ENCODE results near the gene ATP5MG. TPM values are rescaled to one million over a fixed set of nuclear protein-coding genes. Genes with fewer than 3 reads are reported as not detected.
A peak's percentile ranks its signal among the peaks of the same experiment; 100 is the strongest.
"Not testable (repeated sequence)": the region's sequence is repeated elsewhere in the genome, so short reads cannot be mapped to it uniquely, and the experiment has no call there.

ATP5MG gene
- total RNA-seq, 2 experiments from 2014 or later, result 275 to 298 TPM

DNA sequence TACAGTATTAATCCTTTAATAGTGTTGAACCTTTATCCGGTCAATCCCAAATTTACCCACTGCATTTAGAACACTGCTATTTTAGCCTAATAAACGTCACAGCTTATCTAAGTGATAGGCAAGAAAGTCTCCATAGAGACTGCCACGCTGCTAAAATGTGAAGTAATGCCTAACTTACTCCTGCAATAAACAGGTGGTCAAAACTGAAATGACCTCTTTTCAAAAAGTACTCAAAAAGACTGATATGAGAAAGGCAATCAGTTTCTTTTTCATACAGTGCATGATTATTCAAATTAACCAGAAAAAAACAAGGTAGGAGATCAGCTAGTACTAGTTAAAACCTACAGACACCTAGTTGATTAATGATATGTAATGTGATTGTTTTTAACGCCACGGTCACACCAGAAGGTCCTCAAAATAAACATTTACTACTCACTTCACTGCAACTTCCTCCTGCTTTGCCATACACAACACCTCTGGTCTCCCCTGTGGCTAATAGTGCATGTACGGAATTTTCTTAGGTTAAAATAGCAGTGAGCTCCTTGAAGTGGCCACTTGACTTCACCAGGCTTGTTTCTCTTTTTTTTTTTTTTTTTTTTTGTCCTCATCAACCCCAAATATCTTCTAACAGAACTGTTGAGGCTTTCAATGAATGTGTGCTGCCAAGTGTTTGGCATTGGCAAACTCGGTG lies 8.8 kb downstream of the ATP5MG start:
- H3K36me3 Mint-ChIP-seq (ENCODE audit: low read depth), result peaks cover 50% of the 10 kb centered on the region
- H3K27me3 Mint-ChIP-seq (ENCODE audit: low read depth), result no peaks in the 10 kb centered on the region
- no peak overlapping the region for H3K27ac Mint-ChIP-seq
- H3K9me3 Mint-ChIP-seq (ENCODE audit: insufficient read depth), result no peaks in the 10 kb centered on the region
- ChIA-PET POLR2A (interaction anchor here (1.7 kb wide), 1 partner anchor 26 kb away, joined by 4 read pairs; the partner anchor contains the start of gene KMT2A), CTCF (interaction anchor here (1.2 to 1.3 kb wide), 2 partner anchors 21 to 80 kb away, joined by 3 read pairs; no protein-coding TSS in a partner anchor)
- H3K4me3 Mint-ChIP-seq, result no peak overlapping the region
- DNase-seq, result no peak
- H3K4me1 Mint-ChIP-seq (ENCODE audit: low read depth), result peaks cover 16% of the 10 kb centered on the region
- no peak for ATAC-seq

DNA sequence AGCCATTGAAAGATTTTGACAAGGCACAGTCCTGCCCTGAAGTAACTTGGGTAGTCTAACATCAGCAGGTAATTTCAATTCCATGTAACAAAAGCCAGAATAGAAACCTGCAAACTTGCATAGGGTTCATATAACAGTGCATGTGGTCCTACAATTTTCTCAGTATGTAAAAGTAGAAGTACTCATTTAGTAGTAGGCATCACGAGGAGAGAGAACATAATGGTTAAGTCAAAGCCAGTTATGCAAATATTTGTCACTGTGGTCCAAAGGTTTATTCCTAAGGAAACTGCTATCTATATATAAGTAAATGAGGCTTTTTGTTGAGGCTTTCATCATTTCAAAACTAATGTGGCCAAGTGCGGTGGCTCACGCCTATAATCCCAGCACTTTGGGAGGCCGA lies 10.1 kb downstream of the ATP5MG start:
- H3K4me3 Mint-ChIP-seq, result no peak overlapping the region
- H3K27me3 Mint-ChIP-seq (ENCODE audit: low read depth), result no peaks in the 10 kb centered on the region
- no peak for DNase-seq
- peaks cover 11% of the 10 kb centered on the region for H3K4me1 Mint-ChIP-seq (ENCODE audit: low read depth)
- H3K36me3 Mint-ChIP-seq (ENCODE audit: low read depth), result peaks cover 39% of the 10 kb centered on the region
- peak overlapping the region; percentile 48 for H3K27ac Mint-ChIP-seq
- ChIA-PET CTCF (interaction anchor here (0.7 to 1.3 kb wide), 2 partner anchors 20 to 66 kb away, joined by 3 read pairs; no protein-coding TSS in a partner anchor), POLR2A (no interaction called here)
- H3K9me3 Mint-ChIP-seq (ENCODE audit: insufficient read depth), result no peaks in the 10 kb centered on the region
- ATAC-seq, result no peak

DNA sequence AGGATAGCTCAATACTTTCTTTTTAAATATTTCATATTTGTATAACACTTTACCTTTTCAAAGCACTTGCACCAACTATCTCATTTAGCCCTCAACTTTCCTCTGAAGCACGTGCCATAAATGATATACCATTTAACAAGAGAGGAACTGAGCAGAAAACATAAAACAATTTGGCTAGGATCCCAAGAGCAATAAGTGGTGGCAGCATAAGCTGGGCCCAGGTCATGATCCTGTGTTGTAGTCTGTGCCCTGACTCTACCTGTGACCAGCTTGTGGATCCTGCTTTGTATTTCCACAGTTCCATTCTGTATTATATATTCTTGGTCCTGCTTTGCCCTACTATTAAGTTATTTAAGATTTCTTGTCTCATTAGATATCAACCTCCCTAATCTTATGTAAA lies 11.5 kb downstream of the ATP5MG start:
- ATAC-seq (no peak), DNase-seq (no peak)
- ChIA-PET CTCF (interaction anchor here (1.4 to 1.9 kb wide), 2 partner anchors 10 to 27 kb away, joined by 3 to 7 read pairs; no protein-coding TSS in a partner anchor), POLR2A (no interaction called here)
- Mint-ChIP-seq H3K9me3 (ENCODE audit: insufficient read depth) (no peaks in the 10 kb centered on the region), H3K4me1 (ENCODE audit: low read depth) (peaks cover 7% of the 10 kb centered on the region), H3K27ac (no peak overlapping the region), H3K27me3 (ENCODE audit: low read depth) (no peaks in the 10 kb centered on the region), H3K4me3 (no peak overlapping the region), H3K36me3 (ENCODE audit: low read depth) (peaks cover 28% of the 10 kb centered on the region)

DNA sequence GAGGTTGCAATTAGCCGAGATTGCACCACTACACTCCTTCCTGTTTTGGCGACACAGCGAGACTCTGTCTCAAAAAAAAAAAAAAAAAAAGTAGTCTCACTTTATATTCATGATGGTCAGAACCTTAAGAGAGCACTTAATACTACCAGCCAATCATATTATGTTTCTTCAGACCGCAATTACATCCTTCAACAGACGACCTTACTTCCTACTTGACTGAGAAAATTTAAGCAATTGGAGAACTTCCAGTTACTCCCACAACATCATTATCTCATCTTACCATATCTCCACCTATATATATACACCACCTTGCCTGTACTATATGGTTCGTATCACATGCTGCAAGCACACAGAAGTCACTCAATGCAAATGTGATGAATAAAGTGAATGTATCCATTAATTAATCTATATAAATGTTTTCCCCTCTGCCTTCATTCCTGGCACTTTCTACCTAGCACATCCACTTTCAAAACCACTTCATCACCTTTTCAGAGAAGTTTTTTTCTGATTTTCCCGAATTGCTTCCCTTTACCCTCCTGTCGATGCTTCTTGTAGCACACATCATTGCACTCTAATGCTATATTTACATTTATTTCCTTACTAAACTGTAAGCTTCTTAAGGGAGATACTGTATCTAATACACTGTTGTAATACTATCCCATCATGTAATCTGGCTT lies 13.8 kb downstream of the ATP5MG start:
- no peak for DNase-seq
- Mint-ChIP-seq H3K4me1 (ENCODE audit: low read depth) (no peaks in the 10 kb centered on the region), H3K27me3 (ENCODE audit: low read depth) (no peaks in the 10 kb centered on the region), H3K36me3 (ENCODE audit: low read depth) (peaks cover 9% of the 10 kb centered on the region), H3K27ac (no peak overlapping the region), H3K9me3 (ENCODE audit: insufficient read depth) (no peaks in the 10 kb centered on the region), H3K4me3 (no peak overlapping the region)
- no peak for ATAC-seq
- CTCF ChIA-PET, result interaction anchor here (1.6 kb wide), 1 partner anchor 10 kb away, joined by 6 read pairs; no protein-coding TSS in a partner anchor
- POLR2A ChIA-PET, result interaction anchor here (1.1 kb wide), 1 partner anchor 10 kb away, joined by 3 read pairs; no protein-coding TSS in a partner anchor

DNA sequence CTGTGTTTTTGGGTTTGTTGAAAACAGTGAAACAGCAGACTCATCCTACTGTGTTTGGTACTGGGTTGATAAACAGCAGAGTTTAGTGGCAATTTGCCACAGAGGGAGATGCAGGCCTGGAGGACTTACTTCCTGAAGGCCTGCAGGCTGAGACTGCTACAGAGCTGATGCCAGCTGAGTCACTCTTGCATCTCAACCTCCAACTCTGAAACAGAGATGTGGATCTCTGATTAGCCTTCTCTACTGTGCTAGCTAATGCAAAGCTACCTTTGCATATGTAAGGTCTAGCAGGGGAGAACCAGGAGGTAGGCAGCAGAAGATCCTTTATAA lies 14.3 kb downstream of the ATP5MG start:
- H3K4me1 Mint-ChIP-seq (ENCODE audit: low read depth), result no peaks in the 10 kb centered on the region
- H3K27ac Mint-ChIP-seq, result no peak overlapping the region
- H3K9me3 Mint-ChIP-seq (ENCODE audit: insufficient read depth), result no peaks in the 10 kb centered on the region
- POLR2A ChIA-PET, result interaction anchor here (1.1 kb wide), 1 partner anchor 11 kb away, joined by 3 read pairs; no protein-coding TSS in a partner anchor
- H3K36me3 Mint-ChIP-seq (ENCODE audit: low read depth), result peaks cover 4% of the 10 kb centered on the region
- no peaks in the 10 kb centered on the region for H3K27me3 Mint-ChIP-seq (ENCODE audit: low read depth)
- DNase-seq, result peak; percentile 34
- ATAC-seq, result peak; percentile 73
- no peak overlapping the region for H3K4me3 Mint-ChIP-seq
- CTCF ChIA-PET, result interaction anchor here (0.8 to 1.6 kb wide), 2 partner anchors 11 to 73 kb away, joined by 4 to 6 read pairs; no protein-coding TSS in a partner anchor

DNA sequence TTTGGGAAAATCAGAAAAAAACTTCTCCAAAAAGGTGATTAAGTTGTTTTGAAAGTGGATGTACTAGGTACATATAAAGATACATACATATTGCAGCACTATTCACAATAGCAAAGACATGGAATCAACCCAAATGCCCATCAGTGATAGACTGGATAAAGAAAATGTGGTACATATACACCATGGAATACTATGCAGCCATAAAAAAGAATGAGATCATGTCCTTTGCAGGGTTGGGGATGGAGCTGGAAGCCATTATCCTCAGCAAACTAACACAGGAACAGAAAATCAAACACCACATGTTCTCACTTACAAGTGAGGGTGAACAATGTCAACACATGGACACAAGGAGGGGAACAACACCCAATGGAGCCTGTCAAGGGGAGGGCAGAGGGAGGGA lies 15.5 kb downstream of the ATP5MG start:
- H3K36me3 Mint-ChIP-seq (ENCODE audit: low read depth); H3K4me1 Mint-ChIP-seq (ENCODE audit: low read depth); H3K9me3 Mint-ChIP-seq (ENCODE audit: insufficient read depth); H3K4me3 Mint-ChIP-seq; ATAC-seq; H3K27me3 Mint-ChIP-seq (ENCODE audit: low read depth); H3K27ac Mint-ChIP-seq; POLR2A ChIA-PET; CTCF ChIA-PET; DNase-seq: not testable (repeated sequence)

DNA sequence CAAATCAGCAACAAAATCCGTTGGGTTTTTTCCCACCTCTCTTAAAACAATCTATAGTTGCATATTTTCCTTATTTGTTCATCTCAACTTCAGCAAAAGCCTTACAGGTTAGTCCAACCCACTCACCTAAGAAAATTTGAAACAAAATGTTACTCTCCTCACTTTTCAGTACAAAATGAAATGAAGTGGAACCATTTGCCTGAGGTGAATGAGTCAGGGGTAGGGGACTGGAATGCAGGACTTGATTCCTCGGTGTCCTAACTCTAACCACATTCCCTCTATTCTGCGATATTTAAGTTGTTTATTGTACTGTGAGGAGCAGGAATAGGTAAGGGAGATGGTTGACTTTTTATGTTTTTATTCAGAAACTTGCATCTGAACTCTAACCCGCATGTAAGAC lies 16.4 kb downstream of the ATP5MG start:
- CTCF ChIA-PET, result interaction anchor here (0.6 to 1.7 kb wide), 4 partner anchors 13 to 71 kb away, joined by 3 to 5 read pairs (median 4); no protein-coding TSS in a partner anchor
- POLR2A ChIA-PET, result interaction anchor here (0.7 kb wide), 1 partner anchor 19 kb away, joined by 4 read pairs; the partner anchor contains the start of gene KMT2A
- Mint-ChIP-seq H3K36me3 (ENCODE audit: low read depth) (no peaks in the 10 kb centered on the region), H3K9me3 (ENCODE audit: insufficient read depth) (no peaks in the 10 kb centered on the region), H3K27me3 (ENCODE audit: low read depth) (no peaks in the 10 kb centered on the region), H3K4me1 (ENCODE audit: low read depth) (no peaks in the 10 kb centered on the region), H3K27ac (no peak overlapping the region), H3K4me3 (no peak overlapping the region)
- DNase-seq (no peak), ATAC-seq (no peak)

DNA sequence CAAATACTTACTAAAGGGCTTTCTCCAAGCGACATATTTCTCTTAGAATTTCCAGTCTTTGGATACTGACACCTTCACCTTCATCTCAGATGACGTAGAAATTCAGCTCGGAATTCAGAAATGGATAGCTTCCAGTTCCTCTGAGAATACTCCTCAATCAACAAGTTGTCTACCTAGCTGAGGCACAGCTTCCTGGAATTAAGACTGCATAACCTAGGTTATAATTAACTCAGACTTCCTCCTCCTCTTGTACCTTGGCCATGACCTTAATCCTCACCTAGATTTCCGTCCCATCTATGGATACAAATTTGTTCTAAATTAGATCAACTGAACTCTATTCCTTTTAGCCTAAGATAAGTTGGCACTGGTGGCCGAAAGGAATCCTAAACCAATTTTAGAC lies 17.4 kb downstream of the ATP5MG start:
- ChIA-PET POLR2A (interaction anchor here (0.7 kb wide), 1 partner anchor 477 kb away, joined by 5 read pairs; no protein-coding TSS in a partner anchor), CTCF (interaction anchor here (0.7 to 1.7 kb wide), 4 partner anchors 12 to 17 kb away, joined by 3 to 5 read pairs (median 4); no protein-coding TSS in a partner anchor)
- Mint-ChIP-seq H3K4me1 (ENCODE audit: low read depth) (no peaks in the 10 kb centered on the region), H3K36me3 (ENCODE audit: low read depth) (no peaks in the 10 kb centered on the region), H3K27me3 (ENCODE audit: low read depth) (no peaks in the 10 kb centered on the region), H3K4me3 (no peak overlapping the region), H3K27ac (no peak overlapping the region), H3K9me3 (ENCODE audit: insufficient read depth) (no peaks in the 10 kb centered on the region)
- ATAC-seq, result no peak
- DNase-seq, result no peak

DNA sequence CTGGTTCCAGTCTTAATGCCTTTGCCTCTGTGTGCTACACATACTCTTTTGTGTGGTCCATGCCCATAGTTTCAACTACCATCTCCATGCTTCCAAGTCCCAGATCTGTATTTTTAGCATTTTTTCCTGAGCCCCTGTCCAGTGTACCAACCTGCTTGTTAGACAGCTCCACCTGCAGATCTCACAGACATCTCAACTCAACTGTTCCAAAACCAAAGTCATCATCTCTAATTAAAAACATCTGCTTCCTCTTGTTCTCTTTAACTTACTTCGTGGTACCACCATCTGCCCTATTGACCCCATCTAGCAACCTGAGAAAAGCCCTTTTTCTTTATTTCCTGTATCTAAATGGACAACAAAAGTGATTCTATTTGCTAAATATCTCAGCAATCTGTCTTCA lies 26.3 kb downstream of the ATP5MG start:
- no peak overlapping the region for H3K27ac Mint-ChIP-seq
- CTCF ChIA-PET, result interaction anchor here (1.2 kb wide), 1 partner anchor 8 kb away, joined by 4 read pairs; the partner anchor contains the start of gene KMT2A
- peaks cover 11% of the 10 kb centered on the region for H3K27me3 Mint-ChIP-seq (ENCODE audit: low read depth)
- H3K36me3 Mint-ChIP-seq (ENCODE audit: low read depth), result no peaks in the 10 kb centered on the region
- no peak for DNase-seq
- ATAC-seq, result no peak
- H3K4me3 Mint-ChIP-seq, result no peak overlapping the region
- H3K4me1 Mint-ChIP-seq (ENCODE audit: low read depth), result peaks cover 6% of the 10 kb centered on the region
- POLR2A ChIA-PET, result no interaction called here
- no peaks in the 10 kb centered on the region for H3K9me3 Mint-ChIP-seq (ENCODE audit: insufficient read depth)

DNA sequence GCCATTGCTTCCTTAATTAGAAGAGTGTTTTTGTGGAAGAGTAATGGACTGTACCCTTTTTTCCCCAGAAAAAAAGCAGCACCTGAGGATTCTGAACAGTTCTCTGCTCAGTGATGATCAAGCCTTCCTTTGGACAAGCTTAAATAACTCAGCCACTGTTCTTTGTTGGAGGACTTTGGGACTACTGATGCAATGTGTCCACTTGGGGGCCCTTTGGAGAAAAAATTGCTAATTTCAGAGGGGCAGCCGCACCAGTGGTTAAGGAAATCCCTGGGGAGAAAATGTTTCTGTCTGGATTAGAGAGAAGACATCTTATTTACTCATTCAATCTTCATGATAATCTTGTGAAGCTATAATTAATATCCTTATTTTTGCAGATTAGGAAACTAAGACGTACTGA lies 29.6 kb downstream of the ATP5MG start:
- Mint-ChIP-seq H3K4me3 (no peak overlapping the region), H3K27me3 (ENCODE audit: low read depth) (peaks cover 11% of the 10 kb centered on the region), H3K4me1 (ENCODE audit: low read depth) (peaks cover 21% of the 10 kb centered on the region), H3K36me3 (ENCODE audit: low read depth) (no peaks in the 10 kb centered on the region), H3K27ac (no peak overlapping the region), H3K9me3 (ENCODE audit: insufficient read depth) (no peaks in the 10 kb centered on the region)
- ATAC-seq (no peak), DNase-seq (no peak)
- CTCF ChIA-PET, result interaction anchor here (0.7 to 1.5 kb wide), 10 partner anchors 9 to 259 kb away, joined by 3 to 7 read pairs (median 3); no protein-coding TSS in a partner anchor
- POLR2A ChIA-PET, result interaction anchor here (1.0 kb wide), 1 partner anchor 28 kb away, joined by 3 read pairs; no protein-coding TSS in a partner anchor

DNA sequence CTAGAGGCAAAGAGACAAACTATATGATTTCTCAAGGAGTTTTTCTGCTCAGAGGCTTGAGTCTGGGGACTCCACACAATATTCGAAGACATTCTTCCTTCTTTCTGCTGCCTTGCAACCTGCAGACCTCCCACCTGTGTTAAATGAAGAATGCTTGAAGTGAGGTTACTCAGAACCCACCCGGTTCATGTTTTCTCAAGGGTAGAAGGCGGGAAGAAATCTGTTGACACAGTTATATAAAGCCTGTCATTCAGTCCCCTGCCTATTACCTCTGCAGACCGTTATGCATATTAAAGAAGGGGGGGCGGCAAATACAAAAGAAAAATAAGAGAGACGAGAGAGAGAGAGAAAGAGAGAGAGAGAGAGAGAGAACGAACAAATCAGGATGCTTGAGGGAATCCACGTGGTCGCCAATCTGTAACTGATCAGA lies 32.7 kb downstream of the ATP5MG start:
- ChIA-PET POLR2A (interaction anchor here (0.6 to 1.4 kb wide), 2 partner anchors 11 to 14 kb away, joined by 3 to 5 read pairs; no protein-coding TSS in a partner anchor), CTCF (interaction anchor here (0.7 to 2.2 kb wide), 9 partner anchors 11 to 263 kb away, joined by 3 to 9 read pairs (median 3); no protein-coding TSS in a partner anchor)
- Mint-ChIP-seq H3K27me3 (ENCODE audit: low read depth) (peaks cover 3% of the 10 kb centered on the region), H3K4me1 (ENCODE audit: low read depth) (peaks cover 21% of the 10 kb centered on the region), H3K9me3 (ENCODE audit: insufficient read depth) (no peaks in the 10 kb centered on the region), H3K4me3 (peak overlapping the region; percentile 88), H3K27ac (peak overlapping the region; percentile 90), H3K36me3 (ENCODE audit: low read depth) (peaks cover 7% of the 10 kb centered on the region)
- ATAC-seq (no peak), DNase-seq (no peak)
